ENCODE results near the gene IMMP1L. TPM values are rescaled to one million over a fixed set of nuclear protein-coding genes. Genes with fewer than 3 reads are reported as not detected.
"Not testable (repeated sequence)": the region's sequence is repeated elsewhere in the genome, so short reads cannot be mapped to it uniquely, and the experiment has no call there.

The IMMP1L gene
- 23.5 and 33.2 TPM in 2 replicates for total RNA-seq (2014; rRNA removed; shearing (Covaris generic))

GRCh38 chr11:31509429-31510345 lies at the start of gene IMMP1L, which contains the start of gene ELP4:
Gene IMMP1L, minus strand, starts transcription at chr11:31509622. Its CDS starts 46,346 bp downstream, at chr11:31463276.
Gene ELP4, plus strand, starts transcription at chr11:31509767. Its CDS starts 18 bp downstream, at chr11:31509785.
- Histone ChIP-seq H3K4me3 (ENCODE audit: insufficient read depth, low read depth, low read length) (peak within 1 kb of the TSS; percentile 91), H3K36me3 (replicated peaks; ENCODE audit: control insufficient read depth, insufficient read depth, low read length) (no peaks in the 10 kb centered on the region), H3K27me3 (ENCODE audit: control insufficient read depth, insufficient read depth, low read length) (no peaks in the 10 kb centered on the region)
- peak; percentile 92 for DNase-seq

GRCh38 chr11:31558001-31558400 lies 48.6 kb upstream of the IMMP1L start:
- Histone ChIP-seq H3K4me3 (ENCODE audit: insufficient read depth, low read depth, low read length) (no peak overlapping the region), H3K27me3 (ENCODE audit: control insufficient read depth, insufficient read depth, low read length) (no peaks in the 10 kb centered on the region), H3K36me3 (replicated peaks; ENCODE audit: control insufficient read depth, insufficient read depth, low read length) (0 out of 2 replicates have a peak, but pooled peaks cover 1% of the 10 kb centered on the region)
- DNase-seq: no peak

GRCh38 chr11:31555938-31556337 lies 46.5 kb upstream of the IMMP1L start:
- Histone ChIP-seq H3K27me3 (ENCODE audit: control insufficient read depth, insufficient read depth, low read length) (no peaks in the 10 kb centered on the region), H3K4me3 (ENCODE audit: insufficient read depth, low read depth, low read length) (no peak overlapping the region), H3K36me3 (replicated peaks; ENCODE audit: control insufficient read depth, insufficient read depth, low read length) (0 out of 2 replicates have a peak, but pooled peaks cover 1% of the 10 kb centered on the region)
- no peak for DNase-seq

- H3K36me3 ChIP-seq (replicated peaks; ENCODE audit: control insufficient read depth, insufficient read depth, low read length): no peaks in the 10 kb centered on the region; the same call in 1 of the 2 replicates
- no peak overlapping the region for H3K4me3 ChIP-seq (ENCODE audit: insufficient read depth, low read depth, low read length)
- no peaks in the 10 kb centered on the region for H3K27me3 ChIP-seq (ENCODE audit: control insufficient read depth, insufficient read depth, low read length)
- no peak for DNase-seq
Observed at GRCh38 chr11:31542862-31543261, 33.4 kb upstream of the IMMP1L start.

GRCh38 chr11:31535479-31535878 lies 26.1 kb upstream of the IMMP1L start:
- Histone ChIP-seq H3K36me3 (replicated peaks; ENCODE audit: control insufficient read depth, insufficient read depth, low read length) (no peaks in the 10 kb centered on the region), H3K4me3 (ENCODE audit: insufficient read depth, low read depth, low read length) (no peak overlapping the region)

GRCh38 chr11:31531293-31531692 lies 21.9 kb upstream of the IMMP1L start:
- DNase-seq: no peak
- no peak overlapping the region for H3K4me3 ChIP-seq (ENCODE audit: insufficient read depth, low read depth, low read length)
- no peaks in the 10 kb centered on the region for H3K36me3 ChIP-seq (replicated peaks; ENCODE audit: control insufficient read depth, insufficient read depth, low read length)
- H3K27me3 ChIP-seq (ENCODE audit: control insufficient read depth, insufficient read depth, low read length): no peaks in the 10 kb centered on the region

More at GRCh38 chr11:31535479-31535878, 26.1 kb upstream of the IMMP1L start:
- no peak for DNase-seq
- H3K27me3 ChIP-seq (ENCODE audit: control insufficient read depth, insufficient read depth, low read length): no peaks in the 10 kb centered on the region

GRCh38 chr11:31529701-31530100 lies 20.3 kb upstream of the IMMP1L start:
- no peaks in the 10 kb centered on the region for H3K27me3 ChIP-seq (ENCODE audit: control insufficient read depth, insufficient read depth, low read length)
- no peak overlapping the region for H3K4me3 ChIP-seq (ENCODE audit: insufficient read depth, low read depth, low read length)
- no peaks in the 10 kb centered on the region for H3K36me3 ChIP-seq (replicated peaks; ENCODE audit: control insufficient read depth, insufficient read depth, low read length)
- DNase-seq: no peak

GRCh38 chr11:31529189-31529588 lies 19.8 kb upstream of the IMMP1L start:
- DNase-seq: no peak
- Histone ChIP-seq H3K4me3 (ENCODE audit: insufficient read depth, low read depth, low read length) (no peak overlapping the region), H3K36me3 (replicated peaks; ENCODE audit: control insufficient read depth, insufficient read depth, low read length) (no peaks in the 10 kb centered on the region), H3K27me3 (ENCODE audit: control insufficient read depth, insufficient read depth, low read length) (no peaks in the 10 kb centered on the region)

GRCh38 chr11:31521497-31522150 lies 12.2 kb upstream of the IMMP1L start:
- Histone ChIP-seq H3K27me3 (ENCODE audit: control insufficient read depth, insufficient read depth, low read length) (no peaks in the 10 kb centered on the region), H3K36me3 (replicated peaks; ENCODE audit: control insufficient read depth, insufficient read depth, low read length) (no peaks in the 10 kb centered on the region), H3K4me3 (ENCODE audit: insufficient read depth, low read depth, low read length) (no peak overlapping the region)
- no peak for DNase-seq

- no peak overlapping the region for H3K4me3 ChIP-seq (ENCODE audit: insufficient read depth, low read depth, low read length)
- no peak for DNase-seq
- no peaks in the 10 kb centered on the region for H3K36me3 ChIP-seq (replicated peaks; ENCODE audit: control insufficient read depth, insufficient read depth, low read length)
- H3K27me3 ChIP-seq (ENCODE audit: control insufficient read depth, insufficient read depth, low read length): no peaks in the 10 kb centered on the region
Observed at GRCh38 chr11:31512117-31512516, 2.7 kb upstream of the IMMP1L start.

- no peak for DNase-seq
- Histone ChIP-seq H3K36me3 (replicated peaks; ENCODE audit: control insufficient read depth, insufficient read depth, low read length) (no peaks in the 10 kb centered on the region), H3K27me3 (ENCODE audit: control insufficient read depth, insufficient read depth, low read length) (no peaks in the 10 kb centered on the region), H3K4me3 (ENCODE audit: insufficient read depth, low read depth, low read length) (peak overlapping the region; percentile 91)
Observed at GRCh38 chr11:31509051-31509428, 382 bp downstream of the IMMP1L start.

GRCh38 chr11:31500560-31500959 lies 8.9 kb downstream of the IMMP1L start:
- no peak for DNase-seq
- no peaks in the 10 kb centered on the region for H3K36me3 ChIP-seq (replicated peaks; ENCODE audit: control insufficient read depth, insufficient read depth, low read length)
- H3K4me3 ChIP-seq (ENCODE audit: insufficient read depth, low read depth, low read length): no peak overlapping the region
- no peaks in the 10 kb centered on the region for H3K27me3 ChIP-seq (ENCODE audit: control insufficient read depth, insufficient read depth, low read length)

- DNase-seq: no peak
- H3K27me3 ChIP-seq (ENCODE audit: control insufficient read depth, insufficient read depth, low read length): no peaks in the 10 kb centered on the region
- no peak overlapping the region for H3K4me3 ChIP-seq (ENCODE audit: insufficient read depth, low read depth, low read length)
- H3K36me3 ChIP-seq (replicated peaks; ENCODE audit: control insufficient read depth, insufficient read depth, low read length): no peaks in the 10 kb centered on the region
Observed at GRCh38 chr11:31499576-31500178, 9.7 kb downstream of the IMMP1L start.

- H3K4me3 ChIP-seq (ENCODE audit: insufficient read depth, low read depth, low read length); H3K27me3 ChIP-seq (ENCODE audit: control insufficient read depth, insufficient read depth, low read length); DNase-seq; H3K36me3 ChIP-seq (replicated peaks; ENCODE audit: control insufficient read depth, insufficient read depth, low read length): not testable (repeated sequence)
Observed at GRCh38 chr11:31493762-31494161, 15.7 kb downstream of the IMMP1L start.
